Stimulated activated CD4-positive, alpha-beta T cell treated with anti-CD3 and anti-CD28 coated beads, Interleukin-4, amount 100 ng/mL, for 4 hours (primary cell): Measurements from ENCODE around the gene RTN4RL1.

Experiments
- DNase-seq, 2 experiments: peaks; one replicate each; pipeline ENCODE4 v3.0.0-alpha.2; 2020

RTN4RL1 gene

DNA sequence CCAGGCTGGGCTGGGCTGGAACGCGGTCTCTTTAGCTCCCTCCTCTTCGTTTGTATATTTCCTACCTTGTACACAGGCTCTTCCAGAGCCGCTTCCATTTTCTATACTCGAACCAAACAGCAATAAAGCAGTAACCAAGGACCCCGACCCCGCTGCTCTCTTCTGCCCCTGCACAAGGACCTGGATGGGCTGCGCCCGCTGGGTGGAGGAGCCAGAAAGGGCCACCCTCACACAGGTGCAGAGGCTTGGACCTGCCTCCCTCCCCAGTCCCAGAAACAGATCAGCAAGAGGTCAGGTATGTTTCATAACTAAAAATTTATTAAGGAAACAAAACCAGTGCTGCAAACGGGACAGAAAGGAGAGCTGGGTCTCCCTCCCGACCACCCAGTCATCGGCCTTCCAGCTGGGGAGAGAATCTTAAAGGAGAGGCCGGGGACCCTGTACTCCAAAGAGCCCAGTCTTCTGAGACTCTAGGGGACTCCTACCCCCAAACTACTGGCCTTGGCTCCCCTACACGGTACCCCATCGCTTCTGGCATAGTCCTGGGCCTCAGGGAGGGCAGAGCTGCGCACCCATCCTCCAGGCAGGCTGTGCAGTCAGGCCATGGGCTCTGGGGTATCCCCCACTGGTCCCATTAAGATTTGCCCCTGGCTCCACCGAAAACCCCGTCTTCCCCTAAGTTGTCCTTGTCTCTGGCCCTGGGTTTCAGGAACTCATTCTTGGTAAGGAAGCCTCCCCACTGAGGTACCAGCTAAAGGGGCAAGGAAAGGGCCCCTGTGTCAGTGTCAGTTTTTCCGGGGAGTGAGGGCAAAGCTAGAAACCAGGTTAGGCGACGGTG, 34.6 kb upstream of the RTN4RL1 start:
- DNase-seq: no peak

DNA sequence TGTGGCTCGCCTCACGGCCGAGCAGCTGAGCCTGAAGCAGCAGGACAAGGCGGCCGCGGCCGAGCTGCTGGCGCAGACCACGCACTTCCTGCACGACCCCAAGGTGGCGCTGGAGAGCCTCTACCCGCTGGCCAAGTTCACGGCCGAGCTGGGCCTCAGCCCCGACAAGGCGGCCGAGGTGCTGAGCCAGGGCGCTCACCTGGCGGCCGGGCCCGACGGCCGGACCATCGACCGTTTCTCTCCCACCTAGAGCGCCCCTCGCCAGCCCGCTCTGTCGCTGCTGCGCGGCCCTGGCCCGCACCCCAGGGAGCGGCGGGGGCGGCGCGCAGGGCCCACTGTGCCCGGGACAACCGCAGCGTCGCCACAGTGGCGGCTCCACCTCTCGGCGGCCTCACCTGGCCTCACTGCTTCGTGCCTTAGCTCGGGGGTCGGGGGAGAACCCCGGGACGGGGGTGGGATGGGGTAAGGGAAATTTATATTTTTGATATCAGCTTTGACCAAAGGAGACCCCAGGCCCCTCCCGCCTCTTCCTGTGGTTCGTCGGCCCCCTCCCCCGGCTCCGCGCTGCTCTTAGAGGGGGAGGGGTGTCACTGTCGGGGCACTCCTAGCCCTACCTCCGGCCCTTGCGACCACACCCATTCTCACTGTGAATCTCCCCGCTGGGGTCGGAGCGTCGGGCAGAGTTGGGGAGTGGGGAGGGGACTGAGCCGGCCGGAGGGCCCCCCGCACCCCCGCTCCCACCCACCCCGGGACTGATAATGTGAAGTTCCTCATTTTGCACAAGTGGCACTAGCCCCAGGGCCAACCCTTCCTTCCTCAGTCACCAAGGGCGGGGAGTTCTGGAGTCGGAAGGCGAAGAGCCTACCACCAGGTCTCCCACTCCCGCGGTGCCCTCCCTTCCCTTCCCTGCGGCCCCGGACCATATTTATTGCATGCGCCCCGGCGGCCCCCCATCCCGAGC, 33.7 kb upstream of the RTN4RL1 start:
- DNase-seq: peak; percentile 43 to 69

DNA sequence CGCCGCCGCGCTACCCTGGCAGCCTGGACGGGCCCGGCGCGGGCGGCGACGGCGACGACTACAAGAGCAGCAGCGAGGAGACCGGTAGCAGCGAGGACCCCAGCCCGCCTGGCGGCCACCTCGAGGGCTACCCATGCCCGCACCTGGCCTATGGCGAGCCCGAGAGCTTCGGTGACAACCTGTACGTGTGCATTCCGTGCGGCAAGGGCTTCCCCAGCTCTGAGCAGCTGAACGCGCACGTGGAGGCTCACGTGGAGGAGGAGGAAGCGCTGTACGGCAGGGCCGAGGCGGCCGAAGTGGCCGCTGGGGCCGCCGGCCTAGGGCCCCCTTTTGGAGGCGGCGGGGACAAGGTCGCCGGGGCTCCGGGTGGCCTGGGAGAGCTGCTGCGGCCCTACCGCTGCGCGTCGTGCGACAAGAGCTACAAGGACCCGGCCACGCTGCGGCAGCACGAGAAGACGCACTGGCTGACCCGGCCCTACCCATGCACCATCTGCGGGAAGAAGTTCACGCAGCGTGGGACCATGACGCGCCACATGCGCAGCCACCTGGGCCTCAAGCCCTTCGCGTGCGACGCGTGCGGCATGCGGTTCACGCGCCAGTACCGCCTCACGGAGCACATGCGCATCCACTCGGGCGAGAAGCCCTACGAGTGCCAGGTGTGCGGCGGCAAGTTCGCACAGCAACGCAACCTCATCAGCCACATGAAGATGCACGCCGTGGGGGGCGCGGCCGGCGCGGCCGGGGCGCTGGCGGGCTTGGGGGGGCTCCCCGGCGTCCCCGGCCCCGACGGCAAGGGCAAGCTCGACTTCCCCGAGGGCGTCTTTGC, 32.8 kb upstream of the RTN4RL1 start:
- no peak for DNase-seq

DNA sequence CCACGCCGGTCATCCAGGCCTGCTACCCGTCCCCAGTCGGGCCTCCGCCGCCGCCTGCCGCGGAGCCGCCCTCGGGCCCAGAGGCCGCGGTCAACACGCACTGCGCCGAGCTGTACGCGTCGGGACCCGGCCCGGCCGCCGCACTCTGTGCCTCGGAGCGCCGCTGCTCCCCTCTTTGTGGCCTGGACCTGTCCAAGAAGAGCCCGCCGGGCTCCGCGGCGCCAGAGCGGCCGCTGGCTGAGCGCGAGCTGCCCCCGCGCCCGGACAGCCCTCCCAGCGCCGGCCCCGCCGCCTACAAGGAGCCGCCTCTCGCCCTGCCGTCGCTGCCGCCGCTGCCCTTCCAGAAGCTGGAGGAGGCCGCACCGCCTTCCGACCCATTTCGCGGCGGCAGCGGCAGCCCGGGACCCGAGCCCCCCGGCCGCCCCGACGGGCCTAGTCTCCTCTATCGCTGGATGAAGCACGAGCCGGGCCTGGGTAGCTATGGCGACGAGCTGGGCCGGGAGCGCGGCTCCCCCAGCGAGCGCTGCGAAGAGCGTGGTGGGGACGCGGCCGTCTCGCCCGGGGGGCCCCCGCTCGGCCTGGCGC, 32.1 kb upstream of the RTN4RL1 start:
- DNase-seq: no peak

DNA sequence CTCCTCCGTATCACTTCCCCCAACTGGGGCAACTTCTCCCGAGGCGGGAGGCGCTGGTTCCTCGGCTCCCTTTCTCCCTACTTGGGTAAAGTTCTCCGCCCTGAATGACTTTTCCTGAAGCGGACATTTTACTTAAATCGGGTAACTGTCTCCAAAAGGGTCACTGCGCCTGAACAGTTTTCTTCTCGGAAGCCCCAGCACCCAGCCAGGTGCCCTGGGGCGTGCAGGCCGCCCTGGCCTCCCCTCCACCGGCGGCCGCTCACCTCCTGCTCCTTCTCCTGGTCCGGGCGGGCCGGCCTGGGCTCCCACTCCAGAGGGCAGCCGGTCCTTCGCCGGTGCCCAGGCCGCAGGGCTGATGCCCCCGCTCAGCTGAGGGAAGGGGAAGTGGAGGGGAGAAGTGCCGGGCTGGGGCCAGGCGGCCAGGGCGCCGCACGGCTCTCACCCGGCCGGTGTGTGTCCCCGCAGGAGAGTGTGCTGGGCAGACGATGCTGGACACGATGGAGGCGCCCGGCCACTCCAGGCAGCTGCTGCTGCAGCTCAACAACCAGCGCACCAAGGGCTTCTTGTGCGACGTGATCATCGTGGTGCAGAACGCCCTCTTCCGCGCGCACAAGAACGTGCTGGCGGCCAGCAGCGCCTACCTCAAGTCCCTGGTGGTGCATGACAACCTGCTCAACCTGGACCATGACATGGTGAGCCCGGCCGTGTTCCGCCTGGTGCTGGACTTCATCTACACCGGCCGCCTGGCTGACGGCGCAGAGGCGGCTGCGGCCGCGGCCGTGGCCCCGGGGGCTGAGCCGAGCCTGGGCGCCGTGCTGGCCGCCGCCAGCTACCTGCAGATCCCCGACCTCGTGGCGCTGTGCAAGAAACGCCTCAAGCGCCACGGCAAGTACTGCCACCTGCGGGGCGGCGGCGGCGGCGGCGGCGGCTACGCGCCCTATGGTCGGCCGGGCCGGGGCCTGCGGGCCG, 31.4 kb upstream of the RTN4RL1 start:
- DNase-seq: peak; percentile 49 to 53

DNA sequence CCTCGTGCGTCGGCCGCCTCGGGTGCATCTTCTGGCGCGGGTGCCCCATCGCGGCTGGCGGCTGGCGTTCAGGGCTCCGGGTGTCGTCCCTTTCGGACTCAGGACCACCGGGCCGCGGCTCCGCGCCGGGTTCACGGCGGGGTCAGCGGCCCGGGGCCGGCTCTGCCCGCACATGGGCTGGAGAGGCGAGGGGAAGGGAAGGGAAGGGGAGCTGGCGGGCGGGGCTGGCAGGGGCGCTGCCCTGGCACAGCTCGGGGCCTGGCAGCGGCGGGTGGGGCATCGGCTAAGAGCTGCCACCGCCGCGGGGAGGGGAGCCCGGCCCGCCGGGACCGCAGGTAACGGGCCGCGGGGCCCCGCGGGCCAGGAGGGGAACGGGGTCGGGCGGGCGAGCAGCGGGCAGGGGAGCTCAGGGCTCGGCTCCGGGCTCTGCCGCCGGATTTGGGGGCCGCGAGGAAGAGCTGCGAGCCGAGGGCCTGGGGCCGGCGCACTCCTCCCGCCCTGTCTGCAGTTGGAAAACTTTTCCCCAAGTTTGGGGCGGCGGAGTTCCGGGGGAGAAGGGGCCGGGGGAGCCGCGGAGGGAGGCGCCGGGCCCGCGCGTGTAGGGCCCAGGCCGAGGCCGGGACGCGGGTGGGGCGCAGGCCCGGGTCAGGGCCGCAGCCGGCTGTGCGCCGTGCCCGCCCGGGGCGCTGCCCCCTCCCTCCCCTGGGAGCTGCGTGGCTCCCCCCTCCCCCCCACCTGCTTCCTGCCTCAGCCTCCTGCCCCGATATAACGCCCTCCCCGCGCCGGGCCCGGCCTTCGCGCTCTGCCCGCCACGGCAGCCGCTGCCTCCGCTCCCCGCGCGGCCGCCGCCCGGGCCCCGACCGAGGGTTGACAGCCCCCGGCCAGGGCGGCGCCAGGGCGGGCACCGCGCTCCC, 30.4 kb upstream of the RTN4RL1 start:
- peak; percentile 40 to 51 for DNase-seq

DNA sequence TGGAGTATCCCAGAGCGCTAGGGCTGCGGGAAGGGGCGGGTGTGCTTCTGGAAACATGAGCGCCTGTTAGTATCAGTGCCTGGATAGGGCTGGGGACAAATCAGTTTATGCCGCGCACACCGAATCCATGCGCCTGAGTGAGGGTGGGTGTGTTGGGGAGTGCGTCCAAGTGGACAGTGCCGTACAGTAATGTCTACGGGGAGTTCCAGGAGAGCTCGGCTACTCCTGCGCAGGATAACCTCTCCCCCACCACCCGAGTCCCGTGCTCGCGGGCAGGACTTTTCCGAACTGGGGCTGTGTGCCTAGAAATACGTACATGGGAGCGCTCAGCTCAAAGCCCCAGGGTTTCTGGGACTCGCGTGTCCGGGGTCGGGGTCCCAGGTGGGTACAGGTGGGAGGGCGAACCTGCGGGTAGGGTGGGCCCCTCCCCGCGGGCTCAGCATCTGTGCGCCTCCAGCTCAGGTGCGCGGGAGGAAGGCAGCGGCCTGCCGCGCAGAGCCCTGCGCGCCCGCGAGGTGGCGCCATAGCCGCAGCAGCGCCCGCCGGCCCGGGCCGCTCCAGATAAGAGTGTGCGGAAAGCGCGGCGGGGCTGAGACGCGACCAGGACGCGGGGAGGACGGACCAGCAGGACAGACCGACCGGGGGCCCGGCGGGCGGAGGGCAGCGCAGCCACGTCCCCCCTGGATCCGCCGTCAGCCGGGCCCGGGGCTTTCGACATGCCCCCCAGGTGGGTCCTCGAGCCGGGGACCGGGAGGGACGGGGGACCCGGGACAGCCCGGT, 29.6 kb upstream of the RTN4RL1 start, which contains the start of gene HIC1:
Gene HIC1, plus strand, starts transcription at position 592 of the 780 bp plus-strand sequence. CDS start 1,588 bp downstream, outside the sequence.
- DNase-seq: peak; percentile 76 to 80

DNA sequence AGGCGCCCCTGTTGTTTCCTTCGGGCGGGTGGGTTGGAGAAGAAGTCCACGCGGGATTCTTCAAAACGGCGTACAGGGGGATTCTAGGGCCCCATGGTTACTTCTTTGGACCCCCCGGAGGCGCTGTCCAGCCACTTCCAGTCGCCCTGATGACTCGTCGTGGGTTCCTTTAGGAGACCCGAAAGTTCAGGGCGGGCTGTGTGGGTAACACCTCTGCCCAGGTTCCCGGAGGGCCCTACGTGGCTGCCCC, 29.1 kb upstream of the RTN4RL1 start:
- DNase-seq: no peak

DNA sequence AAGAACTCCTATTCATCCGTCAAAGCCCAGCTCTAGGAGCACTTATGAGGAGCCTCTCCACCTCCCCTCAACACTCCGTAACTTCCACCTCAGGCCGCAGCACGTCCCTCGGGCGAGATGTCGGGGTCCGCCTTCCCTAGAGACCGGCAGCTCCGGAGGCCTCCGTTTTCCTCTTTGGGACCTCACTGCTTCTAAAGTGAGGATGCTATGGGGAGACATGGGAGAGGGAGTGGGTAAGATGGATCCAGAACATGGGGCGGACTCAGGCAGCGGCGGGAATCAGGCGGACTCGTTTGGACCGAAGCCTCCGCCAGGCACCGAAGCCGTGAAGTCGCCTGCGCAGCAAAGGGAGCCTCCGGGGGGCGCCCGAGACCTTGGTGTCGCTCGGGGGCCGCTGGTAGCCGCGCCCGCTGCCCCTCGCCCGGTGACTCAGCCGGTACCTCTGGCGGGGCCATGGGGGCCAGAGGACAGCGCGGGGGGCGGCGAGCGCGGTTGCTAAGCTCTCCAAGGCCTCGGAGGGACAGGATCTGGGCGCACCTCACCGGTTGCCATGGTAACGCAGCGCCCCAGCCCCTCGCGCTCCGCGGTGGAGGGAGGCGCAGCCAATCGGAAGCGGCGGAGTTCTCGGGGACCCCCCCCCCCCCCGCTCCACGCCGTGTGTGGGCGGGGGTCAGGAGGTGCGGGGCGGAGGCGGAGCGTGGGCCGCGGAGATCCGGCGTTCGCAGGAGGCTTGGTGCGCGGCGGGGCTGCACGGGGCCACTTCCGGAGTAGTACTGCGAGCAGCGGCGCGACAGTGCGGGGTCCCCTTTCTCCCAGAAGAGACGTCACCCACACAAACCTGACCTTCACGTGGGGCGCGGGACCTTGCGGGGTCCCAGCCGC, 28.5 kb upstream of the RTN4RL1 start:
- DNase-seq: peak; percentile 75 to 77

DNA sequence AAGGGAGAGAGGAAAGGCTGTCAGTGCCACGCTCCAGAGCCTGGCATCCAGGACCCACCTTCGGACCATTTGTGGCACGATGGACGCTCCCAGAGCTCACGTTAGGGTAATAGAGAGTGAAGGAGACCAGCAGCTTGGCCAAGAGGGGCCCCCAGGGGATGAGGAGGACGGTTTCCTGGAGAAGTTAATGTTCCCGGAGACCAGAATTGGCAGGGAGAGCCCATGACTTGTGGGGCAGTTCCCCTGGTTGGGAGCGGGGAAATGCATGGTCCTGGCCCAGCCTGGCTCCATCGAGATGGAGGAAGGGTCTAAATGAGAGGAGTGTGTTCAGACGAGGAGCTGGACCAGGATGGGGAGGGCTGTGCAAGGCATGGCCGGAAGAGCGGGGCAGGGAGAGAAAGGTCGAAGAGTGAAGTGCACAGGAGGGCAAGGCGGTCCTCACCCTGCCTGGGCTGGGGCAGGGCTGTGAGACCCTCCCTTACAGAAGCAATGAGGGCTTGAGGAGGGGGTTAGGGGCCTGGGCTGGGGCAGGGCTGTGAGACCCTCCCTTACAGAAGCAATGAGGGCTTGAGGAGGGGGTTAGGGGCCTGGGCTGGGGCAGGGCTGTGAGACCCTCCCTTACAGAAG, 26.9 kb upstream of the RTN4RL1 start:
- no peak for DNase-seq

DNA sequence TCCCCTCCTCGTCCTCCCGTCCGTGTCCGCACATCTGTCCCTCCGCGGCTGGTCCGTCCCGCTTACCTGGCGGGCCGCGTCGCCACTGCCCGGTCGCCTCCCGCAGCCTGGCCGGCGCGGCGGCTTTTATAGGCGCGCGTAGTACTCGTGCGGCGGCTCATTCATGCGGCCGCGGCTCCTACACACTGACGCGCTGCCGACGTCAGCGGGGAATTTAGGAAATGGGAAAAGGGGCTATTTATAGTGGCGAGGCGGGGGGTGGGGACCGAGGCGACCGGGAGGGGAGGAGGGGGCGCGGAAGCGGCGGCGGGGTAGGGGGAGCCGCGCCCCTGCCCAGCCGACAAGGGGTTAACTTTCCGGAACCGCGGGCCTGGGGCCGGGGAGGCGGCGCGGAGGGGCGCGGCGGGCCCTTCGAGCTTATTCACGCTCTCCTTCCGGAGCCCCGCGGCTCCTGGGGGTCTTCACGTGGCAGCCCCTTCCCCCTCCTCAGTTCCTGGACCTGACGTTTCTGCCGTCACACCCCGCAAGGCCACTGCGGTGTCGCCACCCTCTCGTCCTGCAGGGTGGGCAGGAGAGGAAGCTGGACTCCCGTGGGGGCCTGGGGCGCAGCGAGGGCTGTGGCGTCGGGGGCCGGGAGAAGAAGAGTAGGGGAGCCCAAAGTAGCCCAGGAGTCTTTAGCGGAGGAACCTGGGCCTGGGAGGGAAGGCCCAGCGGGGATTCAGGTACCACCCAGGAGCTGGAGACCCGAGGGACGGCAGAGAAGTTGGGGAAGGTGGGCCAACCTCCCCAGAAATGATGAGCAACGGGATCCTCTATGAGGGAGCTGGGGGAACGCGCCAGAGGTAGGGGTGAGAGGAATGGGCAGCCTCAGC, 26.2 kb upstream of the RTN4RL1 start:
- peak in 1 of 2 experiments; percentile 21 for DNase-seq

DNA sequence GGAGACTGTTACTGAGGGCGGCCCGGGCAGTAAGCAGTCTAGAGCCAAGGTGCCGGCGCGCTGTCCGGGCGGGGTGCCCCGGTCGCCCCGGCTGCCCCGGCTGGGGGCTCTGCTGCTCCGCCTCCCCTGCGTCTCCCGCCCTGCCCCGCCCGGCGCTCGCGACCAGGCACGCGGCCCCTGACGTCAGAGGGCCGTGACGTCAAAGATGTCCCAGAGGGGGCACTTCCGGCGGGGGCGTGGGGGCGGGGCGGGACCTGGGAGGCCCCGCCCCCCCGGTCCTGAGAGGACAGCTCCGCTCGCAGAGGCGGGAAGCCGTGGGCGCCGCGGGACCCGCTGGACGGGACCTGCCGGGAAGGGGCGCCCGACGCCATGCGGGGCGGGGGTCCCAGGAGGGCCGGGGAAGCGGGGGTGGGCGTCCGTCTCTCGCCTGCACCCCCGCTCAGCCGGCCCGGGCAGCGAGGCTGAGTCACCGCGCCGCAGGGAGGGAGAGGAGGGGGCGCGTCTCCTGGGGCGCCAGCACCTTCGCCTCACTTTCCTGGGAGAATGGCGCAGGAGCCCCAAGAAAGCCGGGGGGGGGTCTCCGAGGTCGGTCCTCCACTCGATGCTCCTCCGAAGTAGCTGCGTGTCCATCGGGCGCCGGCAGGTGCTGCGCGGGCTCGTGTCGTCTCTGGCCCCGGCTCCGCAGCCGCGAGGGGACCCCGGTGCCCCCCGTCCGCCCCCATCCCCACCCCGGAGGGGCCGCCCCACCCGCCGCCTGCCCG, 25.3 kb upstream of the RTN4RL1 start:
- DNase-seq: peak; percentile 74 to 78

DNA sequence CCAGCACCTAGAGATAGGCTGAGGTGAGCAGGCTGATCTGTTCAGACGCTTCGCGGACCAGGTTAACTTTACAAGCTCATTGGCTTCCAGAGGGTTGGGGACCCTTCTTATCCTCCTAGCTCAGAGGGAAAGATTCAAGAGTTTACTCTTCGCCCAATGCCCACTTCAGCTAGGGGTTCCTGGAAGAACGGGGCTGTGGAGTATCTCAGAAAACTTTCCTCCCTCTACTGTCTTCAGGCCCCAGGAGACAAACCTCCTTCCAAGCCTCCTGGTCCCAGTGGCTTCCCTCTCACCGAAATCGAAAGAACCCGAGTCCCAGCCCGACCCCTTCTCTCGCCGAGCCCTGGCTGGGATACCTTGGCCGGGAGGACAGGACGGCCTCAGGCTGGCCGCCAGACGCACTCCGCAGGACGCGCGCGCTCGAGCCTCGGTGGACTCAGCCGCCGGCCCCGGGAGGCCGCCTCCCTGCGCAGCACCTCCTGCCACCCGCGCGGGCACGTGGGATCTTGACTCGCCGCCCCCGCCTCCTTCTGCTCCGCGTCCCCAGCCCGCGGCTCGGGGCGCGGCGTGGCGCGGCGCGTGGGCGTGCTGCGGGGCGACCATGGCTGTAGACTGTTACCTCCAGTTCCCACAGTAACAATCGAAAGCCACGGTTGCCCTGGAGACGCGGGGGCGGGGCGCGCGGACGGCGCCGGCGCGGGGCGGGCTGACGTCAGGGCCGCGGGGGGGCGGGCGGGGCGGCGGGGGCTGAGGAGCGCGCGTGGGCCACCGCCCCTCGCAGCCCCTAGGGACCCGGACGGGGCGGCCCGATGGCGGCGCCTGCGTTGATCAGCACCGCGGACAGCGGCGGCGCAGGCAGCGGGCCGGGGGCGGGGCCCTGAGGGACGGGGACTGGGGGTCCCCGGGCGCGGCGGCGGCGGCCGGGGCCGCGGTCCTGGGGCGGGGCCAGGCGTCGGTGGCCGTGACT, 24.5 kb upstream of the RTN4RL1 start:
- peak; percentile 90 to 94 for DNase-seq

DNA sequence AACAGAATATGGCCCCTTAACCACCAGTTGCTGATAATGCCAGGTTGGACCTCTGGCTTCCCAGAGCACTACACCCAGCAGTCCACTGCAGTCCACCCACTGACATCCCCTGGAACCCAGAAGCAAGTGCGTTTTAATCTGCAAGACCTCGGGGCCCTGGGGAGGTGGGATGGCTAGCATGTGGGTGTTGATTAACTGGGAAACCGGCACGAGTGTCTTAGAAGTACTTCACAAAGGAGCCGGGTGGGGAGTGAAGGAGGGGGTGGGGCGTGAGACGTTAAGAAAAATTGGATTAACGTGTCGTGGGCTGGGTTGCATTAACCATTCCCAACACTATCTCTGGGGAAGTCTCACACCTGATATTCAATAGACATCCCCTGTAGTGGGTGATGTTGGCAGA, 23.7 kb upstream of the RTN4RL1 start:
- DNase-seq: no peak

DNA sequence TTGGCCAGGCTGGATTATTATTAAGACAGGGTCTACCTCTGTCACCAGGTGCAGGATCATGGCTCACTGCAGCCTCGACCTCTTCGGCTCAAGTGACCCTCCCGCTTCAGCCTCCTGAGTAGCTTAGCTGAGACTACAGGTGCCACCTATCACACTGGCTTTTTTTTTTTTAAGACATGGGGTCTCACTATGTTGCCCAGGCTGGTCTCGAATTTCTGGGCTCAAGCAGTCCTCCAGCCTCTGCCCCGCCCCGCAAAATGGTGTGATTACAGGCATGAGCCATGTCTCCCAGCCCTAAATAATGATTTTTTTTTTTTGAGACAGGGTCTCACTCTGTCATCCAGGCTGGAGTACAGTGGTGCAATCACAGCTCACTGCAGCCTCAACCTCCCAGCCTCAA, 22.5 kb upstream of the RTN4RL1 start:
- no peak for DNase-seq
